ENCODE data around the gene SVOPL. TPM values are rescaled to one million over a fixed set of nuclear protein-coding genes. Genes with fewer than 3 reads are reported as not detected.
A peak's percentile ranks its signal among the peaks of the same experiment; 100 is the strongest.

SVOPL gene
- total RNA-seq, 1 donor from 2014 or later: 1.1 TPM

GRCh38 chr7:138729444-138729843, 28.3 kb upstream of the SVOPL start:
- Mint-ChIP-seq H3K27me3 (ENCODE audit: low read depth) (no peaks in the 10 kb centered on the region), H3K4me1 (peaks cover 8% of the 10 kb centered on the region), H3K9me3 (peaks cover 7% of the 10 kb centered on the region), H3K4me3 (no peak overlapping the region), H3K27ac (no peak overlapping the region), H3K36me3 (no peaks in the 10 kb centered on the region)
- no peak for TF ChIP-seq CTCF (IDR thresholded peaks at IDR 0.05; ENCODE audit: unreplicated experiment)
- no peak for DNase-seq (ENCODE audit: low spot score in 2 of 2, unreplicated experiment in 2 of 2)

- H3K4me1 Mint-ChIP-seq: peaks cover 6% of the 10 kb centered on the region
- DNase-seq (ENCODE audit: low spot score in 2 of 2, unreplicated experiment in 2 of 2): no peak
- peaks cover 7% of the 10 kb centered on the region for H3K9me3 Mint-ChIP-seq
- H3K36me3 Mint-ChIP-seq: no peaks in the 10 kb centered on the region
- TF ChIP-seq CTCF (IDR thresholded peaks at IDR 0.05; ENCODE audit: unreplicated experiment): no peak
- no peak overlapping the region for H3K4me3 Mint-ChIP-seq
- H3K27ac Mint-ChIP-seq: peak overlapping the region; percentile 47
- H3K27me3 Mint-ChIP-seq (ENCODE audit: low read depth): no peaks in the 10 kb centered on the region
These were observed 26.4 kb upstream of the SVOPL start for GRCh38 chr7:138727336-138728099.

- Mint-ChIP-seq H3K36me3 (no peaks in the 10 kb centered on the region), H3K9me3 (peaks cover 7% of the 10 kb centered on the region), H3K4me3 (no peak overlapping the region), H3K27ac (no peak overlapping the region), H3K27me3 (ENCODE audit: low read depth) (no peaks in the 10 kb centered on the region), H3K4me1 (peaks cover 6% of the 10 kb centered on the region)
- TF ChIP-seq CTCF (IDR thresholded peaks at IDR 0.05; ENCODE audit: unreplicated experiment): no peak
- no peak for DNase-seq (ENCODE audit: low spot score in 2 of 2, unreplicated experiment in 2 of 2)
These were observed 25.1 kb upstream of the SVOPL start for GRCh38 chr7:138726288-138726687.

- Mint-ChIP-seq H3K36me3 (no peaks in the 10 kb centered on the region), H3K9me3 (no peaks in the 10 kb centered on the region), H3K4me1 (peaks cover 10% of the 10 kb centered on the region), H3K27ac (no peak overlapping the region), H3K27me3 (ENCODE audit: low read depth) (no peaks in the 10 kb centered on the region), H3K4me3 (no peak overlapping the region)
- TF ChIP-seq CTCF (IDR thresholded peaks at IDR 0.05; ENCODE audit: unreplicated experiment): no peak
- DNase-seq (ENCODE audit: low spot score in 2 of 2, unreplicated experiment in 2 of 2): no peak
These were observed 19.1 kb upstream of the SVOPL start for GRCh38 chr7:138720286-138720685.

GRCh38 chr7:138716889-138717288, 15.7 kb upstream of the SVOPL start:
- Mint-ChIP-seq H3K36me3 (no peaks in the 10 kb centered on the region), H3K27me3 (ENCODE audit: low read depth) (no peaks in the 10 kb centered on the region), H3K9me3 (no peaks in the 10 kb centered on the region), H3K27ac (no peak overlapping the region), H3K4me3 (no peak overlapping the region), H3K4me1 (peaks cover 10% of the 10 kb centered on the region)
- TF ChIP-seq CTCF (IDR thresholded peaks at IDR 0.05; ENCODE audit: unreplicated experiment): no peak
- DNase-seq (ENCODE audit: low spot score in 2 of 2, unreplicated experiment in 2 of 2): no peak
